Natural killer cell (primary cell): ENCODE measurements around the gene AKR1C3. TPM values are rescaled to one million over a fixed set of nuclear protein-coding genes. Genes with fewer than 3 reads are reported as not detected.

Source experiments
- ATAC-seq, 3 donors: fragments of 150-1000 bp in 2 of 3; fragments of 200-7000 bp in 1 of 3; cut with Tn5 transposase; 1 replicate in 1 of 3; 2 replicates in 2 of 3; pipeline ENCODE4 v1.10.0; 2021; ENCODE audit warnings: mild to moderate bottlenecking in 2 of 3, moderate library complexity in 2 of 3
- DNase-seq, 2 donors: peaks; one replicate each; pipeline versions ENCODE4 v3.0.0 to v3.0.0-alpha.2; 2013 to 2021; ENCODE audit warnings: mixed read lengths in 1 of 2
- H3K27ac ChIP-seq: one replicate; pipeline ENCODE4 v1.5.1; 2013; ENCODE audit warnings: mild to moderate bottlenecking, low read length
- H3K27me3 ChIP-seq: one replicate; pipeline ENCODE4 v1.6.1; 2013; ENCODE audit warnings: low read length; ENCODE audit not compliant: control insufficient read depth, insufficient read depth
- H3K36me3 ChIP-seq: one replicate; pipeline ENCODE4 v1.6.1; 2013; ENCODE audit warnings: low read length; ENCODE audit not compliant: control insufficient read depth, insufficient read depth
- H3K4me1 ChIP-seq: one replicate; pipeline ENCODE4 v1.6.1; 2013; ENCODE audit warnings: low read length; ENCODE audit not compliant: control insufficient read depth, insufficient read depth
- H3K4me3 ChIP-seq: one replicate; pipeline ENCODE4 v1.5.1; 2013; ENCODE audit warnings: low read length
- H3K9me3 ChIP-seq: one replicate; pipeline ENCODE4 v1.6.1; 2013; ENCODE audit warnings: low read length; ENCODE audit not compliant: control insufficient read depth, insufficient read depth
- H3K27ac Mint-ChIP-seq, 2 donors: one replicate each; pipeline ENCODE4 v1.8.0; 2022; ENCODE audit warnings: mild to moderate bottlenecking in 2 of 2, mixed read lengths in 2 of 2, moderate library complexity in 1 of 2
- H3K27me3 Mint-ChIP-seq, 2 donors: one replicate each; pipeline ENCODE4 v1.8.0; 2022; ENCODE audit warnings: low read depth in 2 of 2, mixed read lengths in 2 of 2
- H3K36me3 Mint-ChIP-seq: one replicate; pipeline ENCODE4 v1.8.0; 2022; ENCODE audit warnings: mixed read lengths
- H3K4me1 Mint-ChIP-seq, 2 donors: one replicate each; pipeline ENCODE4 v1.8.0; 2022; ENCODE audit warnings: mixed read lengths in 2 of 2
- H3K4me3 Mint-ChIP-seq: one replicate; pipeline ENCODE4 v1.8.0; 2022; ENCODE audit warnings: mild to moderate bottlenecking, moderate library complexity, mixed read lengths
- H3K9me3 Mint-ChIP-seq, 2 donors: one replicate each; pipeline ENCODE4 v1.8.0; 2022; ENCODE audit warnings: mixed read lengths in 2 of 2
- CTCF ChIP-seq: fragments of 200-600 bp; IDR thresholded peaks from one replicate; pipeline ENCODE4 v1.8.0; 2022; ENCODE audit warnings: antibody characterized with exemption
- WGBS: methylation state at CpG from one replicate; pipeline ENCODE4 v1.1.7; 2013; ENCODE audit warnings: missing lambda C conversion rate; ENCODE audit not compliant: insufficient coverage; 5-methylcytosine and 5-hydroxymethylcytosine counted together
- intact Hi-C: fragments of 100-400 bp; cut with micrococcal nuclease; formaldehyde crosslinking; loops from one replicate; pipeline ENCODE4 v1.14.2; 2022
- total RNA-seq, 4 donors: library from RNA; stranded (reverse); fragments of 120-200 nt in 1 of 4; gene quantifications; one replicate each; pipeline versions ENCODE4 v1.2.3 to v1.2.4, GENCODE V29; 2013 to 2022

The AKR1C3 gene
- total RNA-seq, 3 donors from 2014 or later (not counting 1 experiment from before 2014, with no cell fraction given) = 77.5 to 140 (median 137) TPM

- no peak overlapping the region for H3K4me3 Mint-ChIP-seq
- TF ChIP-seq CTCF = no peak
- no peak overlapping the region for H3K27ac Mint-ChIP-seq
- Histone ChIP-seq H3K9me3 (no peaks in the 10 kb centered on the region), H3K27ac (no peak overlapping the region), H3K4me1 (no peaks in the 10 kb centered on the region), H3K27me3 (no peaks in the 10 kb centered on the region), H3K36me3 (no peaks in the 10 kb centered on the region), H3K4me3 (no peak overlapping the region)
- peaks cover 0 to 2% of the 10 kb centered on the region in 2 donors for H3K9me3 Mint-ChIP-seq
- peaks cover 27% of the 10 kb centered on the region for H3K36me3 Mint-ChIP-seq
- intact Hi-C loops = no loop called here
- no peaks in the 10 kb centered on the region for H3K27me3 Mint-ChIP-seq
- DNase-seq (no peak), ATAC-seq (no peak)
- no peaks in the 10 kb centered on the region for H3K4me1 Mint-ChIP-seq
Observed at GRCh38 chr10:5123886-5124285, 29.7 kb downstream of the AKR1C3 start.

GRCh38 chr10:5125315-5126044 lies 31.3 kb downstream of the AKR1C3 start:
- Histone ChIP-seq H3K36me3 (no peaks in the 10 kb centered on the region), H3K4me3 (no peak overlapping the region), H3K27ac (no peak overlapping the region), H3K4me1 (no peaks in the 10 kb centered on the region), H3K27me3 (no peaks in the 10 kb centered on the region), H3K9me3 (no peaks in the 10 kb centered on the region)
- Mint-ChIP-seq H3K4me3 (no peak overlapping the region), H3K4me1 (no peaks in the 10 kb centered on the region), H3K9me3 (peaks cover 0 to 2% of the 10 kb centered on the region in 2 donors), H3K27ac (no peak overlapping the region), H3K27me3 (no peaks in the 10 kb centered on the region), H3K36me3 (peaks cover 22% of the 10 kb centered on the region)
- 93% methylated on average over 3 of the region's 3 CpGs for WGBS
- no peak for TF ChIP-seq CTCF
- intact Hi-C loops = no loop called here
- DNase-seq (no peak), ATAC-seq (no peak)

GRCh38 chr10:5135581-5135980 lies 41.4 kb downstream of the AKR1C3 start:
- Histone ChIP-seq H3K27me3 (no peaks in the 10 kb centered on the region), H3K27ac (no peak overlapping the region), H3K9me3 (peaks cover 9% of the 10 kb centered on the region), H3K36me3 (no peaks in the 10 kb centered on the region), H3K4me1 (no peaks in the 10 kb centered on the region), H3K4me3 (no peak overlapping the region)
- Mint-ChIP-seq H3K27ac (no peak overlapping the region), H3K27me3 (no peaks in the 10 kb centered on the region), H3K4me1 (no peaks in the 10 kb centered on the region), H3K4me3 (no peak overlapping the region), H3K9me3 (peaks cover 2 to 10% of the 10 kb centered on the region in 2 donors), H3K36me3 (peaks cover 10% of the 10 kb centered on the region)
- no CpG with 5 or more reads among the region's 2 CpGs for WGBS
- no peak for TF ChIP-seq CTCF
- ATAC-seq = no peak
- intact Hi-C loops = no loop called here
- DNase-seq = no peak
